Breast epithelium (tissue), 3 donors: ENCODE data around the gene GHRHR.

Experiments used
- CTCF ChIP-seq, 3 donors: fragments of 450-650 bp; IDR thresholded peaks; one replicate each; pipeline ENCODE4 v1.5.1; 2016 to 2017; ENCODE audit warnings: antibody characterized with exemption in 3 of 3, mild to moderate bottlenecking in 3 of 3, moderate library complexity in 3 of 3
- POLR2A ChIP-seq: fragments of 450-650 bp; IDR thresholded peaks from one replicate; pipeline ENCODE4 v1.6.1; 2016; ENCODE audit warnings: antibody characterized with exemption, mild to moderate bottlenecking, moderate library complexity
- POLR2AphosphoS5 ChIP-seq, 3 donors: sonication (generic); formaldehyde crosslinking; IDR thresholded peaks; one replicate each; pipeline ENCODE4 v1.6.1; 2017; ENCODE audit warnings: antibody characterized with exemption in 3 of 3

- no peak for TF ChIP-seq CTCF (IDR thresholded peaks at IDR 0.05)
- no peak for TF ChIP-seq POLR2A
- TF ChIP-seq POLR2AphosphoS5 (IDR thresholded peaks at IDR 0.05): no peak
Observed at GRCh38 chr7:30923774-30924413, 39.9 kb upstream of the GHRHR start.
